HEK293T (cell line): ENCODE measurements around the gene NKAPD1.

Experiments
- CTCF ChIA-PET: fragments of 350-600 bp; formaldehyde crosslinking; extraction: SDS; loops from one replicate; lab custom pipeline; 2021; ENCODE audit warnings: antibody characterized with exemption, inconsistent platforms; lab: Yijun Ruan, JAX
- POLR2A ChIA-PET: fragments of 350-600 bp; formaldehyde crosslinking; extraction: SDS; loops from one replicate; lab custom pipeline; 2020; ENCODE audit warnings: antibody characterized with exemption, inconsistent platforms; lab: Yijun Ruan, JAX
- DNase-seq: peaks from one replicate; pipeline ENCODE4 v3.0.0; 2012; ENCODE audit warnings: mixed read lengths; ENCODE audit errors: extremely low spot score
- ARNT ChIP-seq: fragments of 450-650 bp; IDR thresholded peaks from 2 replicates; pipeline ENCODE4 v1.6.1; 2017; ENCODE audit warnings: mild to moderate bottlenecking
- BHLHE40 ChIP-seq: fragments of 450-650 bp; IDR thresholded peaks from 2 replicates; pipeline ENCODE4 v1.6.1; 2016; ENCODE audit warnings: mild to moderate bottlenecking, moderate library complexity, borderline replicate concordance
- CTBP1 ChIP-seq: fragments of 450-650 bp; IDR thresholded peaks from 2 replicates; pipeline ENCODE4 v1.6.1; 2016; ENCODE audit warnings: borderline replicate concordance
- ELF4 ChIP-seq: fragments of 450-650 bp; IDR thresholded peaks from 2 replicates; pipeline ENCODE4 v1.6.1; 2017; ENCODE audit warnings: antibody characterized with exemption
- FOXA1 ChIP-seq: fragments of 450-650 bp; IDR thresholded peaks from 2 replicates; pipeline ENCODE4 v1.6.1; 2016; ENCODE audit warnings: mild to moderate bottlenecking
- FOXK2 ChIP-seq: fragments of 450-650 bp; IDR thresholded peaks from 2 replicates; pipeline ENCODE4 v1.6.1; 2016; ENCODE audit warnings: mild to moderate bottlenecking
- FOXM1 ChIP-seq: fragments of 450-650 bp; IDR thresholded peaks from 2 replicates; pipeline ENCODE4 v1.6.1; 2017; ENCODE audit warnings: mild to moderate bottlenecking, borderline replicate concordance
- HDGF ChIP-seq: fragments of 450-650 bp; IDR thresholded peaks from 2 replicates; pipeline ENCODE4 v1.6.1; 2017; ENCODE audit warnings: antibody characterized with exemption, borderline replicate concordance
- L3MBTL2 ChIP-seq: fragments of 450-650 bp; conservative IDR thresholded peaks from 2 replicates; pipeline ENCODE4 v1.6.1; 2016; ENCODE audit warnings: mild to moderate bottlenecking
- LEF1 ChIP-seq: fragments of 450-650 bp; IDR thresholded peaks from 2 replicates; pipeline ENCODE4 v1.6.1; 2017; ENCODE audit warnings: mild to moderate bottlenecking, borderline replicate concordance
- NFRKB ChIP-seq: fragments of 450-650 bp; IDR thresholded peaks from 2 replicates; pipeline ENCODE4 v1.6.1; 2016; ENCODE audit warnings: mild to moderate bottlenecking, moderate library complexity
- PKNOX1 ChIP-seq: fragments of 450-650 bp; IDR thresholded peaks from 2 replicates; pipeline ENCODE4 v1.6.1; 2016
- SP1 ChIP-seq: fragments of 450-650 bp; IDR thresholded peaks from 2 replicates; pipeline ENCODE4 v1.6.1; 2017
- SUZ12 ChIP-seq: fragments of 450-650 bp; IDR thresholded peaks from 2 replicates; pipeline ENCODE4 v1.6.1; 2016; ENCODE audit warnings: mild to moderate bottlenecking
- TARDBP ChIP-seq: fragments of 450-650 bp; IDR thresholded peaks from 2 replicates; pipeline ENCODE4 v1.6.1; 2016
- ZNF384 ChIP-seq: fragments of 450-650 bp; IDR thresholded peaks from 2 replicates; pipeline ENCODE4 v1.6.1; 2016

Gene NKAPD1

GRCh38 chr11:112050721-112051120, 23.4 kb upstream of the NKAPD1 start:
- CTCF ChIA-PET = no interaction called here
- POLR2A ChIA-PET = no interaction called here
- TF ChIP-seq ARNT (no peak), FOXK2 (no peak), TARDBP (no peak), NFRKB (no peak), PKNOX1 (no peak), FOXA1 (no peak), L3MBTL2 (no peak), SUZ12 (no peak), CTBP1 (no peak)
- DNase-seq = no peak

- CTCF ChIA-PET = no interaction called here
- DNase-seq = no peak
- POLR2A ChIA-PET = no interaction called here
- no peak for TF ChIP-seq TARDBP
- no peak for TF ChIP-seq SP1
- TF ChIP-seq HDGF = no peak
- TF ChIP-seq LEF1 = no peak
- no peak for TF ChIP-seq ELF4
- no peak for TF ChIP-seq FOXA1
- no peak for TF ChIP-seq NFRKB
- TF ChIP-seq FOXM1 = no peak
- no peak for TF ChIP-seq FOXK2
- no peak for TF ChIP-seq BHLHE40
- TF ChIP-seq PKNOX1 = no peak
- no peak for TF ChIP-seq ARNT
- no peak for TF ChIP-seq CTBP1
- TF ChIP-seq L3MBTL2 = no peak
These were observed 22.3 kb upstream of the NKAPD1 start for GRCh38 chr11:112051768-112052167.

GRCh38 chr11:112057170-112057569, 16.9 kb upstream of the NKAPD1 start:
- DNase-seq = no peak
- CTCF ChIA-PET = interaction anchor here (1.2 kb wide), 1 partner anchor 57 kb away, joined by 4 read pairs; no protein-coding TSS in a partner anchor
- POLR2A ChIA-PET = interaction anchor here (0.8 kb wide), 1 partner anchor 18 kb away, joined by 3 read pairs; no protein-coding TSS in a partner anchor
- no peak for TF ChIP-seq BHLHE40
- TF ChIP-seq NFRKB = no peak
- no peak for TF ChIP-seq TARDBP
- TF ChIP-seq LEF1 = no peak
- TF ChIP-seq L3MBTL2 = no peak
- no peak for TF ChIP-seq HDGF
- TF ChIP-seq ARNT = no peak
- TF ChIP-seq ELF4 = no peak
- no peak for TF ChIP-seq CTBP1
- no peak for TF ChIP-seq PKNOX1
- no peak for TF ChIP-seq SP1
- no peak for TF ChIP-seq ZNF384

GRCh38 chr11:112058103-112058502, 16.0 kb upstream of the NKAPD1 start:
- no peak for TF ChIP-seq SUZ12
- CTCF ChIA-PET = interaction anchor here (1.2 kb wide), 1 partner anchor 56 kb away, joined by 4 read pairs; no protein-coding TSS in a partner anchor
- POLR2A ChIA-PET = no interaction called here
- DNase-seq = no peak

- no peak for DNase-seq
- ChIA-PET POLR2A (no interaction called here), CTCF (no interaction called here)
- TF ChIP-seq SUZ12 (no peak), HDGF (no peak), SP1 (no peak), FOXA1 (no peak), BHLHE40 (no peak), NFRKB (no peak), FOXM1 (no peak), ARNT (no peak), ELF4 (no peak), PKNOX1 (no peak), ZNF384 (no peak), L3MBTL2 (no peak), TARDBP (no peak), LEF1 (no peak), CTBP1 (no peak), FOXK2 (no peak)
These were observed 11.2 kb upstream of the NKAPD1 start for GRCh38 chr11:112062923-112063322.

- DNase-seq = no peak
- POLR2A ChIA-PET = interaction anchor here (0.7 kb wide), 1 partner anchor 156 kb away, joined by 3 read pairs; no protein-coding TSS in a partner anchor
- TF ChIP-seq LEF1 = no peak
- TF ChIP-seq ELF4 = no peak
- TF ChIP-seq FOXM1 = no peak
- TF ChIP-seq HDGF = no peak
- TF ChIP-seq BHLHE40 = no peak
- TF ChIP-seq TARDBP = no peak
- no peak for TF ChIP-seq FOXK2
- TF ChIP-seq SUZ12 = no peak
- TF ChIP-seq PKNOX1 = no peak
- no peak for TF ChIP-seq FOXA1
- no peak for TF ChIP-seq NFRKB
- no peak for TF ChIP-seq L3MBTL2
- CTCF ChIA-PET = no interaction called here
These were observed 8.6 kb downstream of the NKAPD1 start for GRCh38 chr11:112082729-112083128.
